Measurements from ENCODE around the gene CHI3L2. TPM values are rescaled to one million over a fixed set of nuclear protein-coding genes. Genes with fewer than 3 reads are reported as not detected.
A peak's percentile ranks its signal among the peaks of the same experiment; 100 is the strongest.

Gene CHI3L2
- total RNA-seq, 3 donors from 2014 or later (not counting 1 experiment from before 2014, with no cell fraction given) = 13.5 to 21.1 (median 17.0) TPM

DNA sequence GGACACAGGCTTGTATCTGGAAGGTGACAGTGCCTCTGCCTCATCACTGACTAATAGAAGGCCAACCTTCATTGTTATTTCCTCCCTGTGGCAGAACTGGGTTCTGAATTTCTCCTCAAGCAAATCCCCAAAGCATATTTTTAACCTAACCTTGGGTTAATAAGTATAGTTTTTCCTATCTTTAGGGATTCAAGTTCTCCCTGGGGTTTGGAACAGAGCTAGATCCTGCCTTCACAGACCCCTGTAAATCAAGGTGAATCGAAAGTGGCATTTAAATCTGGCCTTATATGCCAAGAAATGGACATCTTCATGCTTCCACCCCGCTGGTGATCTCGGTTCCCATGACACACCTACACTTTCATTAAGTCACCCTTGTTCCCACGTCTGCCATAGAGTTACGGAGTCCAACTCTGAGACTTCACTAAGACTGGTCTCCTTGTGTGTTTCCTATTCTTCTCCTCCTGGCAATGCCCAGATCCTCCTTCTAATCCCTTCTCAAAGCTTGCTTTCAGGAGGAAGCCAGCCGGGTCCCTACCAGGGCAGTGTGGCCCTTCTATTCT lies 4.3 kb upstream of the CHI3L2 start:
- TF ChIP-seq, protein P1, sequence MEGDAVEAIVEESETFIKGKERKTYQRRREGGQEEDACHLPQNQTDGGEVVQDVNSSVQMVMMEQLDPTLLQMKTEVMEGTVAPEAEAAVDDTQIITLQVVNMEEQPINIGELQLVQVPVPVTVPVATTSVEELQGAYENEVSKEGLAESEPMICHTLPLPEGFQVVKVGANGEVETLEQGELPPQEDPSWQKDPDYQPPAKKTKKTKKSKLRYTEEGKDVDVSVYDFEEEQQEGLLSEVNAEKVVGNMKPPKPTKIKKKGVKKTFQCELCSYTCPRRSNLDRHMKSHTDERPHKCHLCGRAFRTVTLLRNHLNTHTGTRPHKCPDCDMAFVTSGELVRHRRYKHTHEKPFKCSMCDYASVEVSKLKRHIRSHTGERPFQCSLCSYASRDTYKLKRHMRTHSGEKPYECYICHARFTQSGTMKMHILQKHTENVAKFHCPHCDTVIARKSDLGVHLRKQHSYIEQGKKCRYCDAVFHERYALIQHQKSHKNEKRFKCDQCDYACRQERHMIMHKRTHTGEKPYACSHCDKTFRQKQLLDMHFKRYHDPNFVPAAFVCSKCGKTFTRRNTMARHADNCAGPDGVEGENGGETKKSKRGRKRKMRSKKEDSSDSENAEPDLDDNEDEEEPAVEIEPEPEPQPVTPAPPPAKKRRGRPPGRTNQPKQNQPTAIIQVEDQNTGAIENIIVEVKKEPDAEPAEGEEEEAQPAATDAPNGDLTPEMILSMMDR (IDR thresholded peaks at IDR 0.05) = peak; percentile 8
- Histone ChIP-seq H3K4me1 (ENCODE audit: control insufficient read depth, insufficient read depth, low read length) (peaks cover 86% of the 10 kb centered on the region), H3K4me3 (ENCODE audit: low read length) (no peak overlapping the region), H3K27ac (ENCODE audit: low read length) (peak overlapping the region; percentile 80), H3K36me3 (ENCODE audit: control insufficient read depth, insufficient read depth, low read length) (no peaks in the 10 kb centered on the region), H3K27me3 (ENCODE audit: control insufficient read depth, insufficient read depth, low read length) (no peaks in the 10 kb centered on the region), H3K9me3 (ENCODE audit: control insufficient read depth, insufficient read depth, low read length) (no peaks in the 10 kb centered on the region)
- intact Hi-C loops (cut with micrococcal nuclease) = loop anchor here (1.0 to 5.0 kb wide), 3 partner anchors 111 to 351 kb away; partner anchors contain the start of gene CD53
- H3K4me3 Mint-ChIP-seq = peak overlapping the region; percentile 86
- H3K9me3 Mint-ChIP-seq = no peaks in the 10 kb centered on the region
- ATAC-seq (no peak), DNase-seq (peak in 1 of 2 donors; percentile 25)
- H3K27me3 Mint-ChIP-seq (ENCODE audit: low read depth in 2 of 2) = no peaks in the 10 kb centered on the region
- WGBS (ENCODE audit: insufficient coverage) = 76% methylated on average over 6 of the region's 6 CpGs
- H3K27ac Mint-ChIP-seq = peak overlapping the region; percentile 94 to 95
- no peaks in the 10 kb centered on the region for H3K36me3 Mint-ChIP-seq
- peaks cover 90 to 93% of the 10 kb centered on the region in 2 donors for H3K4me1 Mint-ChIP-seq

DNA sequence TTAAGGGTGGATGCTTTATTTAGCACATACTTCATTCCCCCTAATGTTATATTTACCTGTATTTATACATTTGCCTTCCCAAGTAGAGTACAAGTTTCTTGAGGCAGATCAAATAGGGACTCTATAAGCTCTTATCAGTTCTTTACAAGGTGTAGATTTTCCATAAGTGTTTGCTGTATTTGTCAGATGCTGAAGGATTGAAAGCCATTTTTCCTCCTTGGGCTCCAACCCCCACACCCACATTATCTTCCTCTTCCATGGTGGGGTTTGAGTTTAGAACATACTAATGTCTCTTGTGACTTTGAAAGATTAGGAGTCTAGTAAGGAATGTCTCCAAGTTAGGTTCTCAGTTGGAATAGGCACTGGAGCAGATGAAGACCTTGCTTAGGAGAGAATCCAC lies 2.4 kb upstream of the CHI3L2 start:
- no peaks in the 10 kb centered on the region for H3K36me3 Mint-ChIP-seq
- TF ChIP-seq, protein P1 (IDR thresholded peaks at IDR 0.05) = no peak
- intact Hi-C loops (cut with micrococcal nuclease) = loop anchor here (5.0 kb wide), 1 partner anchor 33 kb away; no protein-coding TSS in a partner anchor
- peaks cover 0 to 3% of the 10 kb centered on the region in 2 donors for H3K9me3 Mint-ChIP-seq
- DNase-seq (no peak), ATAC-seq (no peak)
- Histone ChIP-seq H3K27ac (ENCODE audit: low read length) (peak overlapping the region; percentile 63), H3K4me1 (ENCODE audit: control insufficient read depth, insufficient read depth, low read length) (peaks cover 78% of the 10 kb centered on the region), H3K36me3 (ENCODE audit: control insufficient read depth, insufficient read depth, low read length) (no peaks in the 10 kb centered on the region), H3K4me3 (ENCODE audit: low read length) (no peak overlapping the region), H3K9me3 (ENCODE audit: control insufficient read depth, insufficient read depth, low read length) (no peaks in the 10 kb centered on the region), H3K27me3 (ENCODE audit: control insufficient read depth, insufficient read depth, low read length) (no peaks in the 10 kb centered on the region)
- peak overlapping the region; percentile 88 to 95 for H3K27ac Mint-ChIP-seq
- H3K4me1 Mint-ChIP-seq = peaks cover 77 to 84% of the 10 kb centered on the region in 2 donors
- peak overlapping the region; percentile 81 for H3K4me3 Mint-ChIP-seq
- H3K27me3 Mint-ChIP-seq (ENCODE audit: low read depth in 2 of 2) = no peaks in the 10 kb centered on the region

DNA sequence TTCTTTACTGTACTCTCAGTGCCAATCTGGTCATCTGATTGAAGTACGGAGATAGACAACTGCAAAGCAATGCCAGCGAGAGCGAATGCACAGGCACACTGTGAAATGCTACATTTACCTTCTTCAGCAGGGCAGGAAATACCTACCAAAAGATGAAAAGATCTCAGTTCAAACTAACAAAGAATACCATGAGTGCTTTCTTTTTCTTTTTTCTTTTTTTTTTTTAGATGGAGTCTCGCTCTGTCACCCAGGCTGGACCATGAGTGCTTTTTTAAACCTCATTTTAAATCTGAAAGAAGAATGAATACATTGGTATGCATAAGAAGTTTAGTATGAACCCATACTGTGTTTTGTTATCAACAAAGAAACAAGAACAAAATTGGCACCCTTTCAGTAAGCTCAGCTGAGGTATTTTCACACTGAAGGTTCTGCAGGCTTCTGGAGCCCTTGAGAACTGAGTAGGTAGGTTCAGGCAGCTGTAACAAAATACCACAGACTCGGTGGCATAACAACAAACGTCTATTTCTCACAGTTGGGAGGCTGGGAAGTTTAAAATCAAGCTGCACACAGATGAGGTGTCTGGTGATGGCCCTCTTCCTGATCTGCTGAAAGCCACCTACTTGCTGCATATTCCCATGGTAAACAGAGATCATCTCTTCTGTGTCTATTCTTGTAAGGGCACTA lies 1.7 kb upstream of the CHI3L2 start:
- peak; percentile 14 to 34 (median 31) for ATAC-seq

More for the DNA sequence above, 1.7 kb upstream of the CHI3L2 start:
- Histone ChIP-seq H3K4me3 (ENCODE audit: low read length) (no peak overlapping the region), H3K27ac (ENCODE audit: low read length) (peak overlapping the region; percentile 63), H3K36me3 (ENCODE audit: control insufficient read depth, insufficient read depth, low read length) (no peaks in the 10 kb centered on the region), H3K27me3 (ENCODE audit: control insufficient read depth, insufficient read depth, low read length) (no peaks in the 10 kb centered on the region), H3K4me1 (ENCODE audit: control insufficient read depth, insufficient read depth, low read length) (peaks cover 76% of the 10 kb centered on the region), H3K9me3 (ENCODE audit: control insufficient read depth, insufficient read depth, low read length) (no peaks in the 10 kb centered on the region)
- DNase-seq = peak in 1 of 2 donors; percentile 72
- intact Hi-C loops (cut with micrococcal nuclease) = loop anchor here (5.0 kb wide), 1 partner anchor 34 kb away; no protein-coding TSS in a partner anchor
- peak overlapping the region; percentile 81 for H3K4me3 Mint-ChIP-seq
- H3K4me1 Mint-ChIP-seq = peaks cover 74 to 81% of the 10 kb centered on the region in 2 donors
- 19% methylated on average over 6 of the region's 6 CpGs for WGBS (ENCODE audit: insufficient coverage)
- no peaks in the 10 kb centered on the region for H3K27me3 Mint-ChIP-seq (ENCODE audit: low read depth in 2 of 2)
- TF ChIP-seq, protein P1 (IDR thresholded peaks at IDR 0.05) = no peak
- H3K9me3 Mint-ChIP-seq = peaks cover 0 to 3% of the 10 kb centered on the region in 2 donors
- peak overlapping the region; percentile 88 to 95 for H3K27ac Mint-ChIP-seq
- H3K36me3 Mint-ChIP-seq = no peaks in the 10 kb centered on the region

Measured in natural killer cell (primary cell).